Stimulated activated effector memory CD8-positive, alpha-beta T cell treated with anti-CD3 and anti-CD28 coated beads, Interleukin-12 subunit alpha, Interleukin-12 subunit beta, amount 100 ng/mL, for 72 hours (primary cell): ENCODE data around the gene MAOA.

ENCODE experiments used
- ATAC-seq: fragments of 150-1000 bp; cut with Tn5 transposase; 2 replicates; pipeline ENCODE4 v1.10.0; 2021
- DNase-seq, 2 donors: peaks; one replicate each; pipeline ENCODE4 v3.0.0; 2021 to 2022; ENCODE audit warnings: low spot score in 2 of 2
- H3K27ac Mint-ChIP-seq: one replicate; pipeline ENCODE4 v1.8.0; 2022; ENCODE audit warnings: mild to moderate bottlenecking, mixed read lengths
- H3K36me3 Mint-ChIP-seq: one replicate; pipeline ENCODE4 v1.8.0; 2022; ENCODE audit warnings: mild to moderate bottlenecking, mixed read lengths
- H3K4me1 Mint-ChIP-seq: one replicate; pipeline ENCODE4 v1.8.0; 2022; ENCODE audit warnings: mixed read lengths
- H3K4me3 Mint-ChIP-seq: one replicate; pipeline ENCODE4 v1.8.0; 2022; ENCODE audit warnings: mild to moderate bottlenecking, mixed read lengths
- H3K9me3 Mint-ChIP-seq: one replicate; pipeline ENCODE4 v1.8.0; 2022; ENCODE audit warnings: mixed read lengths

MAOA gene

GRCh38 chrX:43750248-43750676 is 94.2 kb downstream of the MAOA start:
- H3K27ac Mint-ChIP-seq = no peak overlapping the region
- ATAC-seq (peak; percentile 76), DNase-seq (peak in 1 of 2 donors; percentile 52)
- H3K4me1 Mint-ChIP-seq = no peaks in the 10 kb centered on the region
- no peak overlapping the region for H3K4me3 Mint-ChIP-seq
- no peaks in the 10 kb centered on the region for H3K9me3 Mint-ChIP-seq
- H3K36me3 Mint-ChIP-seq = no peaks in the 10 kb centered on the region

DNA sequence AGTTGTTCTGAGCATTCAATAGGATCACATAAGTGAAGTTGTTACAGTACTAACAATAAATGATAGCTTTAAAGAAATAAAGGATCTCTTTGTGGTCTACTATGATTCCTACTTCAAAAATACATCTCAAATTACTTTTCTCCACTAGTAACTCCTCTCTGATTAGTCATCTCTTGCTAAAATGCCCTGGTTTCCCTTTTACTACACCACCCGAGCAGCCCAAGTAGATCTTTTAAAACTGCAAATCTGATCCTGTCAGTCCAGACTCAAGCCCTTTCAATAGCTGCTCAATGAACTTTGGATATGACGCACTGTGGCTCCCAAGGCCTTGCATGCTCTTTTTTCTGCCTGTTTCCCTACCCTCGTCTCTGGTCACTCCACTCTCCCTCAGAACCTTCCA is 97.5 kb downstream of the MAOA start:
- H3K4me1 Mint-ChIP-seq = no peaks in the 10 kb centered on the region
- H3K9me3 Mint-ChIP-seq = no peaks in the 10 kb centered on the region
- H3K27ac Mint-ChIP-seq = no peak overlapping the region
- H3K4me3 Mint-ChIP-seq = no peak overlapping the region
- ATAC-seq (peak; percentile 45), DNase-seq (no peak)
- no peaks in the 10 kb centered on the region for H3K36me3 Mint-ChIP-seq

GRCh38 chrX:43756076-43756475 is 100.0 kb downstream of the MAOA start:
- Mint-ChIP-seq H3K4me3 (no peak overlapping the region), H3K9me3 (no peaks in the 10 kb centered on the region), H3K4me1 (no peaks in the 10 kb centered on the region), H3K36me3 (no peaks in the 10 kb centered on the region), H3K27ac (no peak overlapping the region)
- no peak for DNase-seq
- no peak for ATAC-seq

GRCh38 chrX:43758044-43758443 is 101.9 kb downstream of the MAOA start:
- Mint-ChIP-seq H3K27ac (no peak overlapping the region), H3K36me3 (no peaks in the 10 kb centered on the region), H3K4me3 (no peak overlapping the region), H3K9me3 (no peaks in the 10 kb centered on the region), H3K4me1 (no peaks in the 10 kb centered on the region)
- DNase-seq (no peak), ATAC-seq (peak; percentile 72)

DNA sequence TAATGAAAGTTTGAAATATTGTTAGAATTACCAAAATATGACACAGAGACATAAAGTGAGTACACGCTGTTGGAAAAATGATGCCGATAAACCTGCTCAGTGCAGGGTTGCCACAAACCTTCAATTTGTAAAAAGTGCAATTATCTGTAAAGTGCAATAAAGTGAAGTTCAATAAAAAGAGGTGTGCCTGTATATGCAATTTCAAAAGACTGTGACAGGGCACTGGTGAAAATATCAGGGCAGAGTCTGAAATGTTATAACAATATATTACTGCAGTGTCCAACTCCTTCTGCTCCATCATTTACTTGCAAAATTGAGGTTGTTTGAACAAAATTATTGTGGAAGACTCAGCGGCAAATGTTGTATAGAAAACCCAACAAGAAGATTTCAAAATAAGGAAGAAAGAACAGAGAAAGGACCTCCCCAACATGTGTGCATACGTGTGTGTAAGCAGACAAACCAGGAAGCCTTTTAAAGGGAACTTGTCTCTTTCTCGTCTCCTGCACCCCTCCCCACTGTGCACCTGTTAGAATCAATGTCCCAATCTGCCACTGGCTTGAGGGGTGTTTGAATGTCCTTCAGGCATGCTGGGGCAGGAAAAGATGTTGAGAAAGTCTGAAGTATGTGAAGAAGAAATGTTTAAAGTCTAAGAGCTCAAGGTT is 130.0 kb downstream of the MAOA start:
- DNase-seq (no peak), ATAC-seq (no peak)
- no peak overlapping the region for H3K4me3 Mint-ChIP-seq
- H3K9me3 Mint-ChIP-seq = no peaks in the 10 kb centered on the region
- H3K4me1 Mint-ChIP-seq = no peaks in the 10 kb centered on the region
- H3K36me3 Mint-ChIP-seq = no peaks in the 10 kb centered on the region
- H3K27ac Mint-ChIP-seq = no peak overlapping the region
